Mesenchymal stem cell (in vitro differentiated cells and primary cell): Measurements from ENCODE around the gene CCDC148.

Source experiments
- DNase-seq: peaks from one replicate; pipeline ENCODE4 v3.0.0-alpha.2; 2013
- H2AFZ ChIP-seq: one replicate; pipeline ENCODE4 v1.6.1; 2013; ENCODE audit warnings: low read depth, mild to moderate bottlenecking, control low read depth, inconsistent platforms, low read length, moderate library complexity
- H2AK5ac ChIP-seq: 2 replicates; pipeline ENCODE4 v1.6.1; 2013; ENCODE audit warnings: low read length, moderate library complexity, mild to moderate bottlenecking, inconsistent platforms; ENCODE audit not compliant: severe bottlenecking
- H2BK120ac ChIP-seq: one replicate; pipeline ENCODE4 v1.6.1; 2013; ENCODE audit warnings: low read depth, mild to moderate bottlenecking, inconsistent platforms, low read length, moderate library complexity
- H2BK12ac ChIP-seq, 2 experiments: one replicate each; pipeline ENCODE4 v1.6.1; 2013; ENCODE audit warnings: inconsistent platforms in 2 of 2, low read length in 2 of 2, mild to moderate bottlenecking in 2 of 2, moderate library complexity in 2 of 2, control low read depth in 1 of 2
- H2BK15ac ChIP-seq: one replicate; pipeline ENCODE4 v1.6.1; 2013; ENCODE audit warnings: mild to moderate bottlenecking, low read depth, inconsistent platforms; ENCODE audit not compliant: poor library complexity, severe bottlenecking
- H2BK5ac ChIP-seq: 2 replicates; pipeline ENCODE4 v1.6.1; 2013; ENCODE audit warnings: low read depth, mild to moderate bottlenecking, low read length, control low read depth, inconsistent platforms; ENCODE audit not compliant: poor library complexity, severe bottlenecking
- H3K14ac ChIP-seq, 2 experiments: one replicate each; pipeline ENCODE4 v1.6.1; 2013; ENCODE audit warnings: inconsistent platforms in 2 of 2, low read length in 2 of 2, control low read depth in 1 of 2, mild to moderate bottlenecking in 1 of 2, moderate library complexity in 1 of 2
- H3K18ac ChIP-seq, 2 experiments: one replicate each; pipeline ENCODE4 v1.6.1; 2013; ENCODE audit warnings: inconsistent platforms in 2 of 2, low read length in 2 of 2, control low read depth in 1 of 2, low read depth in 1 of 2, mild to moderate bottlenecking in 1 of 2
- H3K23ac ChIP-seq, 2 experiments: one replicate each; pipeline ENCODE4 v1.6.1; 2013; ENCODE audit warnings: inconsistent platforms in 2 of 2, low read length in 2 of 2, mild to moderate bottlenecking in 2 of 2, moderate library complexity in 2 of 2, control low read depth in 1 of 2
- H3K27ac ChIP-seq: 2 replicates; pipeline ENCODE4 v1.5.1; 2013; ENCODE audit warnings: mild to moderate bottlenecking, moderate library complexity, low read length, control low read depth, inconsistent platforms; ENCODE audit not compliant: poor library complexity, severe bottlenecking
- H3K27me3 ChIP-seq, 2 experiments: 2 replicates each; pipeline versions ENCODE4 v1.6.1 to v1.7.0; 2013; ENCODE audit warnings: low read length in 2 of 2, mild to moderate bottlenecking in 2 of 2, moderate library complexity in 2 of 2, control low read depth in 1 of 2, inconsistent platforms in 1 of 2; ENCODE audit not compliant: control insufficient read depth in 1 of 2, insufficient read depth in 1 of 2
- H3K36me3 ChIP-seq, 2 experiments: 2 replicates each; pipeline versions ENCODE4 v1.6.1 to v1.7.0; 2013; ENCODE audit warnings: low read length in 2 of 2, control low read depth in 1 of 2, inconsistent platforms in 1 of 2, low read depth in 1 of 2, mild to moderate bottlenecking in 1 of 2; ENCODE audit not compliant: insufficient read depth in 2 of 2, control insufficient read depth in 1 of 2
- H3K4ac ChIP-seq, 2 experiments: one replicate each; pipeline ENCODE4 v1.6.1; 2013; ENCODE audit warnings: inconsistent platforms in 2 of 2, low read length in 2 of 2, mild to moderate bottlenecking in 2 of 2, moderate library complexity in 2 of 2, control low read depth in 1 of 2, low read depth in 1 of 2
- H3K4me1 ChIP-seq: 2 replicates; pipeline ENCODE4 v1.6.1; 2013; ENCODE audit warnings: low read depth, low read length, control low read depth; ENCODE audit not compliant: control insufficient read depth, insufficient read depth
- H3K4me2 ChIP-seq: 2 replicates; pipeline ENCODE4 v1.6.1; 2013; ENCODE audit warnings: low read length, mild to moderate bottlenecking, inconsistent platforms; ENCODE audit not compliant: poor library complexity, severe bottlenecking
- H3K4me3 ChIP-seq, 2 experiments: 2 replicates each; pipeline versions ENCODE4 v1.5.1 to v1.7.0; 2013; ENCODE audit warnings: low read length in 2 of 2, mild to moderate bottlenecking in 2 of 2, control low read depth in 1 of 2, low read depth in 1 of 2; ENCODE audit not compliant: insufficient read depth in 1 of 2
- H3K79me1 ChIP-seq: replicated peaks from 2 replicates; pipeline ENCODE4 v1.6.1; 2013; ENCODE audit warnings: mild to moderate bottlenecking, control low read depth, low read length, inconsistent platforms; ENCODE audit not compliant: poor library complexity, severe bottlenecking
- H3K9ac ChIP-seq: 2 replicates; pipeline ENCODE4 v1.7.0; 2013; ENCODE audit warnings: mild to moderate bottlenecking, low read length, moderate library complexity
- H3K9me3 ChIP-seq: 2 replicates; pipeline ENCODE4 v1.7.0; 2013; ENCODE audit warnings: mild to moderate bottlenecking, low read length; ENCODE audit not compliant: control insufficient read depth
- H4K8ac ChIP-seq: one replicate; pipeline ENCODE4 v1.6.1; 2013; ENCODE audit warnings: inconsistent platforms, mild to moderate bottlenecking, low read length, moderate library complexity
- H4K91ac ChIP-seq: one replicate; pipeline ENCODE4 v1.6.1; 2013; ENCODE audit warnings: mild to moderate bottlenecking, low read length, inconsistent platforms
- WGBS: methylation state at CpG from one replicate; pipeline ENCODE4 v1.1.7; 2013; ENCODE audit warnings: mixed read lengths; 5-methylcytosine and 5-hydroxymethylcytosine counted together

The CCDC148 gene

GRCh38 chr2:158501301-158501700 lies 44.7 kb upstream of the CCDC148 start:
- DNase-seq = no peak
- H4K91ac ChIP-seq = no peak overlapping the region
- H3K14ac ChIP-seq = no peak overlapping the region
- H3K79me1 ChIP-seq = peaks cover 22% of the 10 kb centered on the region
- H2BK12ac ChIP-seq = peak overlapping the region in 1 of 2 experiments; percentile 51
- no peaks in the 10 kb centered on the region for H3K9me3 ChIP-seq
- no peak overlapping the region for H4K8ac ChIP-seq
- H2BK15ac ChIP-seq = no peak overlapping the region
- no peak overlapping the region for H3K9ac ChIP-seq
- H3K27ac ChIP-seq = peak overlapping the region; percentile 3
- no peak overlapping the region for H3K4ac ChIP-seq
- H3K27me3 ChIP-seq = no peaks in the 10 kb centered on the region
- peaks cover 0 to 2% of the 10 kb centered on the region in 2 experiments for H3K36me3 ChIP-seq
- no peak overlapping the region for H2AFZ ChIP-seq
- no peak overlapping the region for H3K4me3 ChIP-seq
- no peak overlapping the region for H2BK5ac ChIP-seq
- H3K18ac ChIP-seq = no peak overlapping the region
- H3K4me2 ChIP-seq = no peak overlapping the region
- H3K4me1 ChIP-seq = peaks cover 8% of the 10 kb centered on the region
- no peak overlapping the region for H2BK120ac ChIP-seq
- H3K23ac ChIP-seq = no peak overlapping the region
- WGBS = no CpG with 5 or more reads among the region's 1 CpG
- H2AK5ac ChIP-seq = no peak overlapping the region

DNA sequence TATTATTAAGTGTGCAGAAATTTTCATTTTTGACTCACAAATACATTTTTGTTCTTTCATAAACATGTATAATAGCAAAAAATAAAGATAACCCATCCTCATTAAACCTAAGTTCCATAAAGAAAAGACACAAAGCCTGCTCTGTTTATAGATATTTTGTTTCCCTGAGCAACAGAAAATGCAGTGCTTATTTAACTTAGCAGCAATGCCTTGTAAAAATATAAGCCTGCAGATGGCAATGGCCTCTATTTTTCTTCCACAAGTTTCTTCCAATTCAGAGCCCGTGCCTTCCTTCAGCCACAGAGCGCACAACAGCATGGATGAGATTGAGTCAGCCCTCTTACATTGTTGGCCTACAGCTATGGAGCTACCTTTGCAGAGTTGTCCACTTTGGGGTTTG lies 43.8 kb upstream of the CCDC148 start:
- Histone ChIP-seq H3K14ac (no peak overlapping the region), H2BK5ac (no peak overlapping the region), H3K27me3 (no peaks in the 10 kb centered on the region), H2BK120ac (no peak overlapping the region), H3K4me3 (no peak overlapping the region), H3K18ac (peak overlapping the region in 1 of 2 experiments; percentile 55), H2BK12ac (no peak overlapping the region), H4K8ac (no peak overlapping the region), H3K36me3 (peaks cover 0 to 2% of the 10 kb centered on the region in 2 experiments), H3K79me1 (peaks cover 24% of the 10 kb centered on the region), H2BK15ac (no peak overlapping the region), H3K4ac (no peak overlapping the region), H2AFZ (no peak overlapping the region), H3K23ac (no peak overlapping the region), H3K9me3 (no peaks in the 10 kb centered on the region), H3K4me1 (peaks cover 8% of the 10 kb centered on the region), H3K9ac (no peak overlapping the region), H3K27ac (no peak overlapping the region), H4K91ac (no peak overlapping the region), H2AK5ac (no peak overlapping the region), H3K4me2 (no peak overlapping the region)
- no peak for DNase-seq
- 100% methylated on average over 2 of the region's 2 CpGs for WGBS

DNA sequence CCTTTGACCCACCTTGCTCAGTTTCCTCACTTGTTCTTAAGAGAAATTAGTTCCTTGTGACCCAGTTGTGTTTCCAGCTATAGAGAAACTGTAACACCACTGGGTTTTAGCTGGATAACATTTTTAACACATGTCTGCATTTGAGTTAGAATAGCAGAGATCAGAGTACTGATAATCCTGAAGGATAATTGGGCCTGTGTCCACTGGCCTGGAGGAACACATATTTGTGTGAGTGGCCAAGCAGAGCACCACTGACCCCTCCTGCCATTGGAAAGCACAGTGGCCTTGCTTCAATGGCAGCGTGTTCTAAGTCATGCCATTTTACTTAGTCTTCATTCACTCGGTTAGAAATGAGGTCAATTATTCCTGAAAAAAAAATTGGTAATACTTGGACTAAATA lies 42.8 kb upstream of the CCDC148 start:
- Histone ChIP-seq H2BK12ac (no peak overlapping the region), H3K27me3 (no peaks in the 10 kb centered on the region), H2BK15ac (no peak overlapping the region), H3K4ac (no peak overlapping the region), H3K9ac (no peak overlapping the region), H3K9me3 (no peaks in the 10 kb centered on the region), H2BK120ac (no peak overlapping the region), H3K4me1 (peaks cover 8% of the 10 kb centered on the region), H3K4me2 (no peak overlapping the region), H4K91ac (no peak overlapping the region), H4K8ac (no peak overlapping the region), H3K4me3 (no peak overlapping the region), H3K14ac (no peak overlapping the region), H2BK5ac (no peak overlapping the region), H3K27ac (no peak overlapping the region), H3K36me3 (peaks cover 0 to 2% of the 10 kb centered on the region in 2 experiments), H3K18ac (no peak overlapping the region), H2AK5ac (no peak overlapping the region), H3K79me1 (peaks cover 21% of the 10 kb centered on the region), H3K23ac (no peak overlapping the region), H2AFZ (no peak overlapping the region)
- no CpG with 5 or more reads among the region's 2 CpGs for WGBS
- no peak for DNase-seq

DNA sequence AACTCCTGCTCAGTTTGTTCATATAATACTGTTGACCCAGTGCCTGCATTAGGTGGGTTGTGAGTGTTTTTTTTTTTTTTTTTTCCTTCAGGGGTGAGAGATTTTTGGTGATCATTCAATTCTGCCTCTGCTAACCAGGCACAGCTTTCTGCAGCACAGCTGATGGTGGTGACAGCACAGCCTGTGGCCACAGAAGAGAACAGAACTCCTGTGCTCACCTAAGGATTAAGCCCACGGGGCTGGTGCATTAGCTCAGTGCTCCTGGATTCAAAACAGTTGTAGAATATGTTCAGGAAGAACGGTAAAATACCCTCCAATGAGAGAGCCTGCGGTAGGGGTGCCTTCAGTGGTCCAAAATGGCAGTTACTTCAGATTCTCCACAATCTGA lies 42.2 kb upstream of the CCDC148 start:
- WGBS = 90% methylated on average over 3 of the region's 3 CpGs
- peaks cover 21% of the 10 kb centered on the region for H3K79me1 ChIP-seq

More for the DNA sequence above, 42.2 kb upstream of the CCDC148 start:
- H3K9me3 ChIP-seq = no peaks in the 10 kb centered on the region
- H3K14ac ChIP-seq = no peak overlapping the region
- no peak for DNase-seq
- H3K18ac ChIP-seq = no peak overlapping the region
- no peak overlapping the region for H3K4me2 ChIP-seq
- no peak overlapping the region for H3K4me3 ChIP-seq
- no peak overlapping the region for H3K27ac ChIP-seq
- no peak overlapping the region for H2BK5ac ChIP-seq
- H2AK5ac ChIP-seq = peak overlapping the region; percentile 75
- no peak overlapping the region for H2BK12ac ChIP-seq
- H3K27me3 ChIP-seq = no peaks in the 10 kb centered on the region
- no peak overlapping the region for H2BK15ac ChIP-seq
- H4K8ac ChIP-seq = no peak overlapping the region
- peaks cover 0 to 2% of the 10 kb centered on the region in 2 experiments for H3K36me3 ChIP-seq
- no peak overlapping the region for H2BK120ac ChIP-seq
- no peak overlapping the region for H3K23ac ChIP-seq
- no peak overlapping the region for H4K91ac ChIP-seq
- no peak overlapping the region for H2AFZ ChIP-seq
- H3K4me1 ChIP-seq = peaks cover 8% of the 10 kb centered on the region
- no peak overlapping the region for H3K4ac ChIP-seq
- H3K9ac ChIP-seq = no peak overlapping the region
